HUES6 (cell line): ENCODE measurements around the gene SPATA13.
"Not testable (repeated sequence)": the region's sequence is repeated elsewhere in the genome, so short reads cannot be mapped to it uniquely, and the experiment has no call there.

Experiments used
- H3K27ac ChIP-seq: 2 replicates; pipeline ENCODE4 v1.7.0; 2013; ENCODE audit warnings: low read depth, mild to moderate bottlenecking, low read length, inconsistent platforms
- H3K27me3 ChIP-seq: 2 replicates; pipeline ENCODE4 v1.6.1; 2013; ENCODE audit warnings: low read length; ENCODE audit not compliant: control insufficient read depth, insufficient read depth
- H3K36me3 ChIP-seq: 2 replicates; pipeline ENCODE4 v1.6.1; 2013; ENCODE audit warnings: low read length; ENCODE audit not compliant: control insufficient read depth, insufficient read depth
- H3K4me1 ChIP-seq: 2 replicates; pipeline ENCODE4 v1.6.1; 2013; ENCODE audit warnings: low read length; ENCODE audit not compliant: control insufficient read depth, insufficient read depth
- H3K4me3 ChIP-seq: 2 replicates; pipeline ENCODE4 v1.5.1; 2013; ENCODE audit warnings: low read depth, low read length
- H3K9ac ChIP-seq: one replicate; pipeline ENCODE4 v1.6.1; 2013; ENCODE audit warnings: mild to moderate bottlenecking, low read length
- H3K9me3 ChIP-seq: 2 replicates; pipeline ENCODE4 v1.6.1; 2013; ENCODE audit warnings: low read depth, low read length; ENCODE audit not compliant: control insufficient read depth, insufficient read depth

The SPATA13 gene

GRCh38 chr13:24160458-24161009, at the start of gene SPATA13:
SPATA13 (plus strand) TSS chr13:24160720; CDS start chr13:24222930, 62,210 bp downstream.
- Histone ChIP-seq H3K4me3 (peak within 1 kb of the TSS; percentile 87), H3K27ac (peak within 1 kb of the TSS; percentile 61; the same call in 1 of the 2 replicates), H3K9me3 (no peaks in the 10 kb centered on the region), H3K27me3 (peaks cover 11% of the 10 kb centered on the region; the same call in 1 of the 2 replicates), H3K36me3 (peaks cover 12% of the 10 kb centered on the region), H3K4me1 (peaks cover 39% of the 10 kb centered on the region), H3K9ac (peak within 1 kb of the TSS; percentile 92)

- Histone ChIP-seq H3K27ac (no peak overlapping the region), H3K4me1 (peaks cover 5% of the 10 kb centered on the region; the same call in 1 of the 2 replicates), H3K27me3 (no peaks in the 10 kb centered on the region), H3K9ac (no peak overlapping the region), H3K36me3 (no peaks in the 10 kb centered on the region), H3K4me3 (no peak overlapping the region), H3K9me3 (no peaks in the 10 kb centered on the region)
Measured at GRCh38 chr13:24112791-24113190, 47.7 kb upstream of the SPATA13 start.

DNA sequence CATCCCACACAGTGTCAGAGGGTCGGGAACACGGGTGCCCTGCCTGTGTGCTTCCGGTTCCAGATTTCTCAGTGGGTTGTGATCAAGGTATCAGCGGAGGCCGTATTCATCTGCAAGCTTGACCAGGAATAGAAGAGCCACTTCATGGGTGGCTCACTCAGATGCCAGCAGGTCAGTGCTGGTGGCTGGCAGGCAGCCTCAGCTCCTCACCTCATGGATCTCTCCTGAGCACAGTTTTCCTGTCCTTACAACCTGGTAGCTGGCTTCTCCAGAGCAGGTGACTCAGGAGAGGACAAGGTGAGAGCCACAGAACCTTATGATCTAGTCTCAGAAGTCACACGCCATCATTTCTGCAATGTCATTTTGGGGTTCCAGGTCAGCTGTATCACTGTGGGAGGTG, 44.8 kb upstream of the SPATA13 start:
- Histone ChIP-seq H3K36me3 (no peaks in the 10 kb centered on the region), H3K27me3 (no peaks in the 10 kb centered on the region), H3K4me1 (peaks cover 12% of the 10 kb centered on the region), H3K27ac (no peak overlapping the region), H3K9me3 (no peaks in the 10 kb centered on the region), H3K9ac (no peak overlapping the region), H3K4me3 (no peak overlapping the region)

DNA sequence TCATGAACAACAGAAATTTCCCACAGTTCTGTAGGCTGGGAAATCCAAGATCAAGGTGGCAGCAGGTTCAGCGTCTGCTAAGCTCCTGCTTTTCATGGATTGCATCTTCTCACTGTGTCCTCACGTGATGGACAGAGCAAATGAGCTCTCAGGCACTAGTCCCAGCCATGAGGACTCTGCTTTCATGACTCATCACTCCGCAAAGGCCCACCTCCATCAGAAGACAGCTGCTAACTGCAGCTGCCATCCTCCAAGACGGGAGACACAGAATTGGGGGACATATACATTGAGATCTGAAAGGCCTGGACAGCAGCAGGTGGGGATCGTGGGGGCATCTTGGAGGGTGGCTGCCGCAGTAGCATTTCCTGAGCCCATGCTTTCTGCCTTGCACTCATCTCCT, 44.4 kb upstream of the SPATA13 start:
- H3K9ac ChIP-seq, result no peak overlapping the region
- H3K36me3 ChIP-seq, result no peaks in the 10 kb centered on the region
- no peak overlapping the region for H3K27ac ChIP-seq
- H3K4me1 ChIP-seq, result peaks cover 12% of the 10 kb centered on the region
- H3K27me3 ChIP-seq, result no peaks in the 10 kb centered on the region
- H3K9me3 ChIP-seq, result no peaks in the 10 kb centered on the region
- H3K4me3 ChIP-seq, result no peak overlapping the region

DNA sequence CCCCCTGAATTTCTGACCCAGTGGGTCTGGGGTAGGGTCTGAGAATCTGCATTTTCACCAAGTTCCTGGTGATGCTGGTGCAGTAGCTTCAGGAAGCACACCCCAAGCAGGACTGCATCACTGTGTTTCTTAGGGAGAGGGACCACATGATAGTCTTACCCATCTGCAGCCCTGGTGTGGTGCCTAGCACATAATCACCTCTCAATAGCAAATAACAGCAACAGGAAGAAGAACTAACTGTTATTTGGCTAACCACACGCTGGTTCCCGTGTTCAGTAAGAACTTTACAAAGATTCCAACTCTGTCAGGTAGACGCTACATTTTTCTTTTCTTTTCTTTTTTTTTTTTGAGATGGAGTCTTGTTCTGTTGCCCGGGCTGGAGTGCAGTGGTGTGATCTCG, 41.9 kb upstream of the SPATA13 start:
- H3K9me3 ChIP-seq, result no peaks in the 10 kb centered on the region
- H3K27ac ChIP-seq, result no peak overlapping the region
- peaks cover 12% of the 10 kb centered on the region for H3K4me1 ChIP-seq
- H3K9ac ChIP-seq, result no peak overlapping the region
- no peak overlapping the region for H3K4me3 ChIP-seq
- H3K27me3 ChIP-seq, result no peaks in the 10 kb centered on the region
- H3K36me3 ChIP-seq, result no peaks in the 10 kb centered on the region

DNA sequence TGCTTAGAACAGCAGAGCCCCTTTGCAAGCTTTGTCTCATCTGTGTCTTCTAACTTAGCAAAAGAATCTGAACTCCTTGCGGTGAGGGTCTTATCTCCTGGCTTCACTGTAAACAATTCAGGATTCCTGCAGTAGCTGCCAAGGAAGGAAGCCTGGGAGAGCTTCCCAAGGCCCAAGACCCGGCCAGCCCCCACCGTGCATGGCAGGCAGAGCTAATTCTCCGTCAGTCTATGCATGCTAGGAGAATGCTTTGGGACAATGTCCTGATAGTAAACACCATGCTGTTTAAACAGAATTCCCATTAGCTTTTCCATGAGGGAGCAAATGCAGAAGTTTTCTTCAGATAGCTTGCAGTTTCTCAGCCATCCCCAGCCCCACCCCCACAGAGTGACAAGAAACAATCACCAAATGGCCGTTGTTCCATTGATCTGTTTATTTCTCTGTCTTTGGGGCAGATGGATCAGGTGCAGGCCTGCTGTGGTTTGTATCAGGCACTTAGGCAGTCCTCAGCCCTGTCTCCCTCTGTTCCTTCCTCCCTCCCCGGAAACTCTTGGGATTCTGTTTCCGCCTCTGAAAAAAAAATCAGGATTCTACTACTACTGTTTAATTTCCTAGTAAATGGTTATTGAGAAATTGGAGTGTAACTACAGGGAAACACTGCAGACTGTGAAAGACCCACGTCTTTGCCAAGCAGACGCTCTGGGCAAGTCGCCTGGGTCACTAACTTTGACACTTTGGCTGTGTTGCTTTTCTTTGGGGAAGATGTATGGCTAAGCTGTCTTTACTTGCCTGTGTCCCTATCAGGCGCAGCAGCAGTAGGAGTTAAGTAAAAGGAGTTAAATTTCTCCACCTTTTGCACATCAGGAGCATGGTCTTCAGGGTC, 40.7 kb upstream of the SPATA13 start:
- Histone ChIP-seq H3K36me3 (no peaks in the 10 kb centered on the region), H3K9me3 (no peaks in the 10 kb centered on the region), H3K9ac (no peak overlapping the region), H3K4me3 (no peak overlapping the region), H3K27ac (no peak overlapping the region), H3K4me1 (peaks cover 15% of the 10 kb centered on the region), H3K27me3 (no peaks in the 10 kb centered on the region)

DNA sequence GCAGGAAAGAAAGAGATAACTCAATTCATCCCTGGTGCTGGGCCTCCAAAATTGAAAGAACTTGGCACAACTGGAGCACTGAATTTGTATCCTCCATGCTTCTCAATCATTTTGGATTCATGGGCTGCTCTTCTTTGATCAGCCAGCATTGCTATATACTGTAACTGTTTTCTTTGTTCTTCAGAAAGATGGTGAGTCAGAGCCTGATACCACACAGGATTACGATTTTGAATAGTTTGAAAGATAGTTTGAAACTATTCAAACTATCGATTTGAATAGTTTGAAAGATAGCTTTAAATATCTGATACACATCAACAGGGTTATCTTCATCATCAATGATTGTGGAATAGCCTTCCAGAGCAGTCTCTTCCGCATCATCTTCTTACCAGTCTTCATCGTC, 38.5 kb upstream of the SPATA13 start:
- peaks cover 29% of the 10 kb centered on the region for H3K4me1 ChIP-seq
- not testable (repeated sequence) for H3K27me3 ChIP-seq, H3K27ac ChIP-seq, H3K4me3 ChIP-seq, H3K9me3 ChIP-seq, H3K36me3 ChIP-seq, H3K9ac ChIP-seq

GRCh38 chr13:24122569-24122968, 38.0 kb upstream of the SPATA13 start:
- Histone ChIP-seq H3K9ac (no peak overlapping the region), H3K4me1 (peaks cover 34% of the 10 kb centered on the region), H3K27me3 (no peaks in the 10 kb centered on the region), H3K4me3 (no peak overlapping the region), H3K9me3 (no peaks in the 10 kb centered on the region), H3K27ac (no peak overlapping the region), H3K36me3 (no peaks in the 10 kb centered on the region)

GRCh38 chr13:24123761-24124160, 36.8 kb upstream of the SPATA13 start:
- no peaks in the 10 kb centered on the region for H3K27me3 ChIP-seq
- no peaks in the 10 kb centered on the region for H3K9me3 ChIP-seq
- H3K9ac ChIP-seq, result no peak overlapping the region
- no peak overlapping the region for H3K27ac ChIP-seq
- no peak overlapping the region for H3K4me3 ChIP-seq
- H3K4me1 ChIP-seq, result peaks cover 34% of the 10 kb centered on the region
- H3K36me3 ChIP-seq, result no peaks in the 10 kb centered on the region

GRCh38 chr13:24124789-24125476, 35.6 kb upstream of the SPATA13 start:
- Histone ChIP-seq H3K27ac (no peak overlapping the region), H3K4me1 (peaks cover 27% of the 10 kb centered on the region), H3K9ac (no peak overlapping the region), H3K36me3 (no peaks in the 10 kb centered on the region), H3K4me3 (no peak overlapping the region), H3K27me3 (no peaks in the 10 kb centered on the region), H3K9me3 (no peaks in the 10 kb centered on the region)

DNA sequence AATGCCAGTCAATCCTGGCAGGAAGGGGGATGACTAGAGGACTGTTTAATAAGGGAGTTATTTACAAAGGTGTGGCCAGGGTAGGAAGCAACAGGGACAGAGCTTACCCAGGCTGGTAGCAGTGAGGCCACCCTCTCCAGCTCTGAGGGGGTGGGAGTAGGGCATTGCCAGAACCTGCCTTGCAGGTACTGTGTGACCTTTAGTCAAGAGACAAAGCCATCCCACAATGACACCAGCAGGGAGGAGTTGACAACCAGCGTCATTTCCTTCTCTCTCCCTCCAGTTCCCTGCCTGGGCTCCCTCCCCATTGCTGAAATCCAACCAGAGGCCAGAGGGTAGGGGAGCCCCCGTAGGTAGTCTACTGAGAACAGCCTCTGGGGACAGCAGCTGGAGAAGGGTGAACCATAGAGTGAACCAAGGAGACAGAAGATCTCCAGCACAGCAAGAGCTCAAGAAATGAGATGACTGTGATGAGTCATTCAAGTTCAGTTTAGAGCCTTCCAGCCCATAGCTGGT, 33.3 kb upstream of the SPATA13 start:
- Histone ChIP-seq H3K27ac (no peak overlapping the region), H3K9me3 (peaks cover 12% of the 10 kb centered on the region), H3K27me3 (no peaks in the 10 kb centered on the region), H3K36me3 (no peaks in the 10 kb centered on the region), H3K4me3 (no peak overlapping the region), H3K4me1 (peaks cover 23% of the 10 kb centered on the region; the same call in 1 of the 2 replicates), H3K9ac (no peak overlapping the region)
